Measurements from ENCODE around the gene RDH8. TPM values are rescaled to one million over a fixed set of nuclear protein-coding genes. Genes with fewer than 3 reads are reported as not detected.

RDH8 gene
- total RNA-seq, 6 experiments from 2014 or later: not detected

GRCh38 chr19:9986787-9987281 is 26.4 kb upstream of the RDH8 start:
- Mint-ChIP-seq H3K36me3 (ENCODE audit: low read depth) (no peaks in the 10 kb centered on the region), H3K27me3 (ENCODE audit: insufficient read depth) (peaks cover 6% of the 10 kb centered on the region), H3K9me3 (no peaks in the 10 kb centered on the region), H3K4me3 (no peak overlapping the region), H3K27ac (no peak overlapping the region), H3K4me1 (ENCODE audit: low read depth) (peaks cover 8% of the 10 kb centered on the region)
- no peak for TF ChIP-seq CTCF (IDR thresholded peaks at IDR 0.05)
- peak; percentile 18 for DNase-seq

GRCh38 chr19:9989504-9989903 is 23.8 kb upstream of the RDH8 start:
- Mint-ChIP-seq H3K9me3 (no peaks in the 10 kb centered on the region), H3K27ac (no peak overlapping the region), H3K36me3 (ENCODE audit: low read depth) (no peaks in the 10 kb centered on the region), H3K4me3 (no peak overlapping the region), H3K27me3 (ENCODE audit: insufficient read depth) (peaks cover 1% of the 10 kb centered on the region), H3K4me1 (ENCODE audit: low read depth) (peaks cover 8% of the 10 kb centered on the region)
- DNase-seq: no peak
- TF ChIP-seq CTCF (IDR thresholded peaks at IDR 0.05): no peak

DNA sequence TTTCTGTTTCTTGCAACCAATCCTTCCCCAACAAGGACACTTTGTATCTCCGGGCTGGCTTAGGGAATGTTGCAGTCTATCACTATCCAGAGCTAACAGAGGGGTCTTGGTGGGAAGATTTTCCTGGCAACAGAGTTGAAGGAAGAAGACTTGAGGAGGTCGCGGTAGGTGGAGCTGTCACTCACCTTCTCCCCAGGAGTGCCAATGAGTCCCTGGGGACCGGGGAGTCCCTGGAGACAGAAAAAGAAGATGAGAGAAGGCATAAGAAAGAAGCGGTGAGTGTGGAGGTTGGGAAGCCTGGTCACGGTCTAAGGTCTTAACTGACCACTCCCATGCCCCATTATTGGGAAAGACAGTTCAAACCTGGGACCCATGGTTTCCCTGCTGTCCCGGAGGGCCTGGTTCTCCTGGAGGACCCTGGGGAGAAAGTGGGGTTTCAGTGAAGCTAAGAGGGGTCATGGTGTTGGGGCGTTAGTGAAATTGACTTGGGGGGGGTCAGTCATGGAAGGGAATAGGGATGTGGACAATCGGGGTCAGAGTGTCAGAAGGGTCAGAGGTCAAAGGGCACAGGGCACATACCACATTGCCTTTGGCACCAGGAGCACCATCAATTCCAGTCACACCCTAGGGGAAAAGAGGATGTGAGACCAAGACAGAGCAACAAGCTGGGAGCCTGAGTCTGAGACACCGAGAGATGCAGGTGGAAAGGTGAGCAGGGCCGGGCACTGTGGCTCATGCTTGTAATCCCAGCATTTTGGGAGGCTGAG is 21.7 kb upstream of the RDH8 start:
- Mint-ChIP-seq H3K4me1 (ENCODE audit: low read depth) (peaks cover 9% of the 10 kb centered on the region), H3K27me3 (ENCODE audit: insufficient read depth) (peaks cover 1% of the 10 kb centered on the region), H3K9me3 (no peaks in the 10 kb centered on the region), H3K36me3 (ENCODE audit: low read depth) (no peaks in the 10 kb centered on the region), H3K4me3 (no peak overlapping the region), H3K27ac (no peak overlapping the region)
- DNase-seq: no peak
- no peak for TF ChIP-seq CTCF (IDR thresholded peaks at IDR 0.05)

- Mint-ChIP-seq H3K36me3 (ENCODE audit: low read depth) (no peaks in the 10 kb centered on the region), H3K27me3 (ENCODE audit: insufficient read depth) (no peaks in the 10 kb centered on the region; the same call in none of the 2 replicates), H3K4me1 (ENCODE audit: low read depth) (peaks cover 11% of the 10 kb centered on the region), H3K4me3 (no peak overlapping the region), H3K9me3 (no peaks in the 10 kb centered on the region), H3K27ac (no peak overlapping the region)
- no peak for TF ChIP-seq CTCF (IDR thresholded peaks at IDR 0.05)
- no peak for DNase-seq
These were observed 18.2 kb upstream of the RDH8 start for GRCh38 chr19:9995084-9995483.

- peaks cover 15% of the 10 kb centered on the region for H3K4me1 Mint-ChIP-seq (ENCODE audit: low read depth)
- no peaks in the 10 kb centered on the region; the same call in none of the 2 replicates for H3K27me3 Mint-ChIP-seq (ENCODE audit: insufficient read depth)
- H3K9me3 Mint-ChIP-seq: no peaks in the 10 kb centered on the region
- H3K4me3 Mint-ChIP-seq: no peak overlapping the region
- no peaks in the 10 kb centered on the region for H3K36me3 Mint-ChIP-seq (ENCODE audit: low read depth)
- TF ChIP-seq CTCF (IDR thresholded peaks at IDR 0.05): no peak
- H3K27ac Mint-ChIP-seq: no peak overlapping the region
- DNase-seq: no peak
These were observed 17.3 kb upstream of the RDH8 start for GRCh38 chr19:9995999-9996398.
